H1 (cell line): ENCODE measurements around the gene COL16A1. TPM values are rescaled to one million over a fixed set of nuclear protein-coding genes. Genes with fewer than 3 reads are reported as not detected.

Experiments used
- ATF2 ChIP-seq: IDR thresholded peaks from 2 replicates; pipeline ENCODE4 v1.6.1; 2012; ENCODE audit warnings: low read length, inconsistent platforms
- BACH1 ChIP-seq: IDR thresholded peaks from 2 replicates; pipeline ENCODE4 v1.6.1; 2012; ENCODE audit warnings: low read length, improper control_type of control experiment
- CEBPB ChIP-seq: IDR thresholded peaks from 2 replicates; pipeline ENCODE4 v1.6.1; 2012; ENCODE audit warnings: low read depth, low read length
- GABPA ChIP-seq: IDR thresholded peaks from 2 replicates; pipeline ENCODE4 v1.6.1; 2011; ENCODE audit warnings: mild to moderate bottlenecking, low read length, moderate library complexity, borderline replicate concordance; ENCODE audit not compliant: insufficient read depth
- KDM1A ChIP-seq: fragments of 200-600, 300-600 bp; sonication (generic); IDR thresholded peaks from 2 replicates; pipeline ENCODE4 v1.7.1; 2016; ENCODE audit warnings: mild to moderate bottlenecking, low read length, borderline replicate concordance
- KDM5A ChIP-seq: fragments of 200-600 bp; IDR thresholded peaks from 2 replicates; pipeline ENCODE4 v1.7.1; 2012; ENCODE audit warnings: mild to moderate bottlenecking, low read length, inconsistent platforms, mixed read lengths
- NRF1 ChIP-seq: IDR thresholded peaks from 2 replicates; pipeline ENCODE4 v1.6.1; 2011; ENCODE audit warnings: mild to moderate bottlenecking, low read depth, low read length, improper control_type of control experiment
- PHF8 ChIP-seq: fragments of 200-600 bp; sonication (generic); conservative IDR thresholded peaks from 2 replicates; pipeline ENCODE4 v1.7.1; 2012; ENCODE audit warnings: low read depth, mild to moderate bottlenecking, inconsistent platforms, low read length, moderate library complexity
- SIN3A ChIP-seq, 2 experiments: IDR thresholded peaks in 1 of 2; conservative IDR thresholded peaks in 1 of 2; 2 replicates each; pipeline ENCODE4 v1.6.1; 2011 to 2012; ENCODE audit warnings: low read length in 2 of 2, improper control_type of control experiment in 1 of 2, low read depth in 1 of 2, mild to moderate bottlenecking in 1 of 2
- SP1 ChIP-seq: IDR thresholded peaks from 2 replicates; pipeline ENCODE4 v1.6.1; 2011; ENCODE audit warnings: low read depth, low read length
- SP4 ChIP-seq: IDR thresholded peaks from 2 replicates; pipeline ENCODE4 v1.6.1; 2012; ENCODE audit warnings: low read length, inconsistent platforms
- TAF1 ChIP-seq: IDR thresholded peaks from 2 replicates; pipeline ENCODE4 v1.6.1; 2011; ENCODE audit warnings: mild to moderate bottlenecking, low read depth, low read length
- polyA plus RNA-seq, 7 experiments: library from polyadenylated mRNA; depleted of rRNA in 3 of 7; stranded (reverse) in 5 of 7; unstranded in 2 of 7; fragments of >200 nt in 5 of 7; fragments of 200-250 nt in 2 of 7; gene quantifications; 1 replicate in 5 of 7; 2 replicates in 1 of 7; 4 replicates in 1 of 7; pipeline versions ENCODE4 v1.2.1 to v1.2.3, GENCODE V29; 2011 to 2013; ENCODE audit warnings: missing spikeins in 2 of 7, mixed read lengths in 2 of 7
- total RNA-seq: library from RNA; stranded (reverse); fragmentation: NEBNext Ultra II Directional; extraction: Animal tissue kit (Norgen Biotek cat#: 25700); gene quantifications from 2 replicates; pipeline ENCODE4 v1.2.1, GENCODE V29; 2021

The COL16A1 gene
- total and polyA plus RNA-seq, 2 of the 8 experiments (the other 6 are each of a cell fraction or from before 2014, with no cell fraction given): 2.0 to 10.5 TPM

DNA sequence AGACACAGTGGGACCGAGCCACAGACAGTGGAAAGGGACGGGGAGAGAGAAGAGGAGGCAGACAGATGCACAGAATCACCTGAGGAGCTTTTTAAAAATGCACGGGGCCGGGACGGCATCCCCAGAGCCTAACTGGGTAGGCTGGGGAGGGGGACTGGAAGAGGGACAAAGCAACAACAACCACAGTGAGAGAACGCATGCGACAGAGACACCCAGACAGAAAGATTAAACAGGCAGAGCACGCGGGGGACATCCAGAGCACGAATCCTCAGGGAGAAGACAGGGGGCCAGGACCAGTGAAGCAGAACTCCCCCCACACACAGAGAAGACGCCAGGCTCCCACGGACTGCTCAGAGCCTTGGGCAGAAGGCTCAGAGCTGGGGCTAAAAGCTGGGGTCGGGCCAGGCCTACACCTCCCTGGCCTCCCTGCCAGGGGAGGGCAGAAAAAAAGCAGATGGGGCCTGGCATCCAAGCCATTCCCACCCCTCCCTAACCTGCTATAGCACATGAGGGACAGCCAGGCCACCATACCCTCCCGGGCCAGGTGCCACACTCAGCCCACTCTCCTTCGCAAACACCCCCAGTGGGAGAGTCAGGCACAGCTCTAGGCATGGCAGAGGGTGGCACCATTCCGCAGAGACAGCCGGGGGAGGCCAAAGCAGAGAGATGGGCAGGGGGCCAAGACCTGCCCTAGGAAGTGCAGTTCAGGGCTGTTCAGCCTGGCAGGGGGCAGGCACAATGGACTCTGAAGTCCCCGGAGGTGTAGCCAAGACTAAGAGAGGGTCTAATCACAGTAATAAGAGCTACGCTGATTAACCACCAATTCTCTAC, 29.8 kb upstream of the COL16A1 start (continued):
- TF ChIP-seq TAF1: no peak
- no peak for TF ChIP-seq KDM1A
- no peak for TF ChIP-seq NRF1
- no peak for TF ChIP-seq BACH1
- TF ChIP-seq SIN3A (conservative IDR thresholded peaks at IDR 0.05 in 1 of 2, IDR thresholded peaks at IDR 0.05 in 1 of 2; ENCODE audit: low read depth in 1 of 2, low read length in 2 of 2): no peak
- TF ChIP-seq KDM5A: no peak
- TF ChIP-seq ATF2: no peak
- TF ChIP-seq GABPA: no peak
- no peak for TF ChIP-seq PHF8
- no peak for TF ChIP-seq SP1
- no peak for TF ChIP-seq CEBPB
- no peak for TF ChIP-seq SP4
